NCI-H2029 (cell line): ENCODE data around the gene P3H4.
A peak's percentile ranks its signal among the peaks of the same experiment; 100 is the strongest.

Experiments used
- DNase-seq: peaks from one replicate; lab custom pipeline; 2025; lab: John Stamatoyannopoulos, UW

Gene P3H4

GRCh38 chr17:41822216-41823140 is 10.7 kb upstream of the P3H4 start:
- no peak for DNase-seq

DNA sequence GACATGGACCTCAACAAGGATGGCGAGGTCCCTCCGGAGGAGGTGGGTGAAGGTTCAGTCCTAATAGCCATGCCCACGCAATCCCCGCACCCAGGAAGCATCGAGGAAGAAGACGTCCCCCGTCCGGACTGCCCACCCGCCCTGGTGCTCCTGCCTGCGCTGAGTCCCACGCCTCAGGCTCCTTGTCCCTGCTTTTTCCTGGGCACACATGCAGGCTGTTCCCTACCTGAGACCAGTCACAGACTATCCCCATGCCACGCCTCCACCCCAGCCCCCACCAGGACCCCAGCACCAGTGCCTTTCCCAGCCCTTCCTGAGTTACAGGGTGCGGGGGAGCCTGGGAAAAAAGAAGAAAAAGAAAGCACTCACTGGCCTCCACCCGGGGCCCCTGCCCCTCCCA is 10.0 kb upstream of the P3H4 start:
- DNase-seq: no peak

GRCh38 chr17:41818024-41818423 is 6.3 kb upstream of the P3H4 start:
- no peak for DNase-seq

DNA sequence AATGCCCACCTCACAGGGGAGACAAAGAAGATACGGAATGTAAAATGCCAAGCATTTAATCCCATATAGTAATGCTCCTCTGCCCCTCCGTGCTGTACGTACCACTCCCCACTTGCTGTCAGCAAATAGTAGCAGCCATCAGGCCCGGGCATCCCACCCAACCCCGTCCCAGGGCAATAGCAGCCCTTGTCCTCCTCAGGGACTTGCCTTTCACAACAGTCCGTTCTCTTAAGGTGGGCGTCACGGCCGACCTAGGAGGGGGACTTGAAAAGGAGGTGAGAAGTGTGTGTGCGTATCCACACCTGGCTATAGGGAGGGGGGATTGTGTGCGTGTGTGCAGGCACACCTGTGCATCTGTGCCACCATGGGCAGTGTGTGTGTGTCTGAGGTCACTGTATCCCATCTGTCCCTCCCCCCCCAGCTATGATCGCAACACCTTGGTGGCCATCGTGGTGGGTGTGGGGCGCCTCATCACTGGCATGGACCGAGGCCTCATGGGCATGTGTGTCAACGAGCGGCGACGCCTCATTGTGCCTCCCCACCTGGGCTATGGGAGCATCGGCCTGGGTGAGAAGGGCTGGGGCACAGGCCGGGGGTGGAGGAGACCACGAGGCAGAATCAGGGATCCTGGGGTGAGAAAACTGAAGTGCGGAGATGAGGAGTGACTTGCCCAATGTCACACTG is 5.0 kb upstream of the P3H4 start:
- DNase-seq: no peak

GRCh38 chr17:41814195-41814594 is 2.4 kb upstream of the P3H4 start:
- DNase-seq: no peak

- no peak for DNase-seq
Measured at GRCh38 chr17:41813699-41814124, 2.0 kb upstream of the P3H4 start.

GRCh38 chr17:41813152-41813680 is 1.5 kb upstream of the P3H4 start:
- no peak for DNase-seq

- DNase-seq: peak; percentile 69
Measured at GRCh38 chr17:41812381-41813151, 817 bp upstream of the P3H4 start, which contains the start of gene FKBP10. TSS of gene FKBP10 (plus strand) at chr17:41813004. CDS start at chr17:41813035, 31 bp downstream.

GRCh38 chr17:41810659-41811548 is 845 bp downstream of the P3H4 start:
- no peak for DNase-seq

DNA sequence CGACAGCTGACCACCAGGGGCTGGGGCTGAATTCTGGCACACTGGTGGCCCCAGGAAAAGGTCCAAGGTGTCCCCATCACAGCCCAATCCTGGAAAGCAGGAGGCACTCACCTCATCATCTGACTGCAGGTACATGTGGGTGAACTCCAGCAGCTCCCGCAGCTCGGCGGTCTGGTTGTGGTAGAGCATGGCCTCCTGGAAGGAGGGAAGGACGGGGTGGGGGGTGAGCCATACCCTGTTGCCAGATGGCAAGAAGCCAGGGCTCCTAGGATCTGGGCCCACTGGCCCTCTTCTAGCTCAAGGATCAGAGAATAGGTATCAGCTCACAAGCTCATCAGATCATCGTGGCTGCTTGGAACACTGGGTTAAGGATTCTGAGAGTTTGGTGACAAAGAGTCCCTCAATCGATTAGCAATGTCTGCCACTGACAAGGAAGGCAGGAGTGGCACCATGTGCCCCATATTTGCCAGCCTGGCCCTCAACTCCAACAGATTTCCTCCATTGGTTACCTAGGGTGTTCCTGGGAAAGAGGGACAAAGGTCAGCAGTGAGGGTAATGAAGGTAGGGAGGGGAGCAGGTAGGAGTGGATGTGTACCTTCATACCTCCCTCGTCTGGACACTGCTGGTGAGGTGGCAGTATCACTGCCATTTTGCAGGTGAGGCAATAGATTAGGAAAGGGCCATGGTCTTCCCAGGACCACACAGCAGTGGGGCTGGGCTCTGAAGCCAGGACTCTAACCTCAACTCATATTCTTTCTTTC is 4.9 kb downstream of the P3H4 start:
- DNase-seq: no peak

DNA sequence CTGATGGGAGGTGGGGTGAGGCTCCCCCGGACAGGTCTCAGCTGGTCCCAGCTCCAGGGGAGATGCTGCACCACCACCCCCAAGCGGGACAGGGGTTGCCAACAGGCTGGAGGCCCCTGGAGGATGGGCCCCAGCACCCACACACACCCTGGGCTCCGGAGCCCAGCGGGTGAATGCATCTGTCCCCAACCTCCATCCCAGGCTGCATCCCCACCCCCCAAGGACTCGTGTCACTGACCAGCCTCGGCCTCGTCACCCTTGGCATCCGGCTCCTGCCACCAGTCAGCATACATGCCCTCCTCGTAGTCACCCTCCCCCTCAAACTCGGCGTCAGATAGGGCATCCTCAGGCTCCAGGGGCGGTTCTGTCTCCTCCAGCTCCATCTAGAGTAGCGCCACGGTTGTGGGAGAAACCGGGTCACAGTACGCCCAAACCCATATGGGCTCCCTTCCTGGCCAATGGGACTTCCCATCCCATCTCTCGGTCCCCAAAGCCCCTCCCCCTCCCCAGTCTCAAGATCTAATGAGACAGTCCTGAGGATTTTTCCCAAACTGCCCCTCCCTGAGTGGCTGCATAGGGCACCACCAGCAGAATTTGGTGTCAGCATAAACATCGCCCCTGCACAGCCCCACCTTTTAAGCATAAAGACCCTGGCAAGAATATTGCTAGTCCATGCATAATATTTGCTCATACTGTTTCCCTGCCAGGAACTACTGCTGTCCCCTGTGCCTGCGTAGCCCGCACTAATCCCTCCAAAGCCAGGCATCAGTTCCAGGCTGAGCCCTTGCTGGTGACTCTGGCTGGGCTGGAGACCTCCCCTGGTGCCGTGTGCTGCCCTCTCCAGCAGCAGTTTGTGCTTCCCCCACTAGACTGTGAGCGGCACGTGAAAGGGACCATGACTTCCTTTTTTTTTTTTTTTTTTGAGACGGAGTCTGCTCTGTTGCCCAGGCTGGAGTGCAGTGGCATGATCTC is 8.4 kb downstream of the P3H4 start:
- DNase-seq: no peak

- peak; percentile 80 for DNase-seq
Measured at GRCh38 chr17:41801374-41802271, 10.1 kb downstream of the P3H4 start.

- DNase-seq: no peak
Measured at GRCh38 chr17:41800601-41801373, 11.0 kb downstream of the P3H4 start.

DNA sequence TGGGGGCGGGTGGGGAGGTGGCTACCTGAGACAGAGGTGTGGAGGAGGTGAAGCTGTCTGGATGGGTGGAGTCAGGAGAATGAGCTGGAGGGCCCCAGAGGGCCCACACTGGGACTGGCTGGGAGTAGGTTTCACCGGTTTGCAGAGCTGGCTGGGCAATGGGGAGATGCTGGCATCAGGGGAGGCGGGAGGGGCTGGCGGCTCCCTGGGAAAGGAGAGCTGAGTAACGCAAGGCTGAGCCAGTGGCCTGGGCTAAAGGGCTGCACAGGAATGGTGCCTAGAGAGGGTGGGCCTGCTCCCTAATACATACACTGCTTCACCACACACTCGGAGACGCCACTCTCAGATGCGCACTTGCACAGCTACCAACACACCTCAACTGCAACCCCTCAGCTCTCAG is 12.4 kb downstream of the P3H4 start:
- DNase-seq: no peak

- DNase-seq: no peak
Measured at GRCh38 chr17:41797377-41797776, 14.4 kb downstream of the P3H4 start.

DNA sequence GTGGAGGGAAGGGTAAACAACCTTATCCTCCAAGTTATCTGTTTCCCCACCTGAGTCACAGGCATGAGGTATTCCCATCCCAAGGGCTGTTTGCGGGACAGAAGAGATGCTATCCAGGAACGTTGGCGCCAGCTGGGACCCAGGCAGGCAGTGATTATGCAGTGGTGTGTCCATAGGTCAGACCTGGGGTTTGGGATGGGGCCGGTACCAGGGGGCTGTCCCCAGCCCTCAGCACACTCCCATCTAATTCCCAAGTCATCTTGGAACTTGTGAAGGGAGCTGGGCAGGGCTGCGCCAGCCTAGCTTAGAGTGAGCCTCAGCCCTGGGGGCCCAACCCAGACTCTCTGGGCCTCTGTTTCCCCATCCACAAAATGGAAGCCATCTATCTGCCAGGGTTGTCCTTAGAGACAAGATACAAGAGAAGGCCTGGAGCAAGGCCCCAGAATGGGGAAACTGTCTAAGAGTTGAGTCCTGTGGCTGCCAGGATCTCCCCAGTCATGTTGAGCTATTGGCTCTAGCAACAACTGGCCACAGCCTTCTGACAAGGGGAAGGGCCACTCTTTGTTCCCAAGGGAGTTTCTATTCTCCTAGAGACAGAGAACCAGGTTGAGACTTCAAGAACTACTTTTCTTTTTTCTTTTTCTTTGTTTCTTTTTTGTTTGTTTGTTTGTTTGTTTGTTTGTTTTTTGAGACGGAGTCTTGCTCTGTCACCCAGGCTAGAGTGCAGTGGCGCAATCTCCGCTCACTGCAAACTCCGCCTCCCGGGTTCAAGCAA is 15.4 kb downstream of the P3H4 start:
- no peak for DNase-seq
